Type B pancreatic cell (in vitro differentiated cells): ENCODE data around the gene FBXO7. TPM values are rescaled to one million over a fixed set of nuclear protein-coding genes. Genes with fewer than 3 reads are reported as not detected.

Experiments
- DNase-seq: peaks from one replicate; pipeline ENCODE4 v3.0.0; 2021; ENCODE audit warnings: mixed read lengths; ENCODE audit not compliant: unreplicated experiment; ENCODE audit errors: extremely low spot score
- H3K27ac Mint-ChIP-seq: 2 replicates; pipeline ENCODE4 v1.8.0; 2021; ENCODE audit warnings: mild to moderate bottlenecking, mixed read lengths
- H3K27me3 Mint-ChIP-seq: 2 replicates; pipeline ENCODE4 v1.8.0; 2021; ENCODE audit warnings: mixed read lengths
- H3K36me3 Mint-ChIP-seq: 2 replicates; pipeline ENCODE4 v1.8.0; 2021; ENCODE audit warnings: mixed read lengths
- H3K4me1 Mint-ChIP-seq: one replicate; pipeline ENCODE4 v1.8.0; 2021; ENCODE audit warnings: mixed read lengths; ENCODE audit not compliant: unreplicated experiment
- H3K4me3 Mint-ChIP-seq: 2 replicates; pipeline ENCODE4 v1.8.0; 2021; ENCODE audit warnings: mild to moderate bottlenecking, mixed read lengths
- H3K9me3 Mint-ChIP-seq: 2 replicates; pipeline ENCODE4 v1.8.0; 2021; ENCODE audit warnings: mixed read lengths
- CTCF ChIP-seq: fragments of 200-600 bp; sonication (generic); conservative IDR thresholded peaks from 2 replicates; pipeline ENCODE4 v1.5.0; 2021; ENCODE audit warnings: antibody characterized with exemption, mild to moderate bottlenecking
- total RNA-seq: library from RNA; stranded (reverse); gene quantifications from 2 replicates; pipeline ENCODE4 v1.2.1, GENCODE V29; 2021; ENCODE audit warnings: low replicate concordance

FBXO7 gene
- total RNA-seq, 1 donor from 2014 or later: 96.4 TPM

GRCh38 chr22:32527756-32528155, 53.1 kb downstream of the FBXO7 start:
- Mint-ChIP-seq H3K4me3 (no peak overlapping the region), H3K27ac (no peak overlapping the region), H3K36me3 (no peaks in the 10 kb centered on the region), H3K9me3 (no peaks in the 10 kb centered on the region), H3K27me3 (no peaks in the 10 kb centered on the region), H3K4me1 (peaks cover 36% of the 10 kb centered on the region)
- TF ChIP-seq CTCF: no peak
- DNase-seq: no peak

- TF ChIP-seq CTCF: no peak
- no peak overlapping the region for H3K4me3 Mint-ChIP-seq
These were observed 53.7 kb downstream of the FBXO7 start for GRCh38 chr22:32528316-32528715.

GRCh38 chr22:32528984-32529982, 54.7 kb downstream of the FBXO7 start:
- H3K9me3 Mint-ChIP-seq: no peaks in the 10 kb centered on the region
- DNase-seq: peak; percentile 82
- H3K27ac Mint-ChIP-seq: no peak overlapping the region
- no peaks in the 10 kb centered on the region for H3K36me3 Mint-ChIP-seq
- peak; percentile 96 for TF ChIP-seq CTCF
- H3K4me1 Mint-ChIP-seq: peaks cover 36% of the 10 kb centered on the region
- H3K4me3 Mint-ChIP-seq: no peak overlapping the region
- no peaks in the 10 kb centered on the region for H3K27me3 Mint-ChIP-seq

More at GRCh38 chr22:32528316-32528715, 53.7 kb downstream of the FBXO7 start:
- H3K4me1 Mint-ChIP-seq: peaks cover 36% of the 10 kb centered on the region
- DNase-seq: no peak
- H3K36me3 Mint-ChIP-seq: no peaks in the 10 kb centered on the region
- no peak overlapping the region for H3K27ac Mint-ChIP-seq
- no peaks in the 10 kb centered on the region for H3K27me3 Mint-ChIP-seq
- H3K9me3 Mint-ChIP-seq: no peaks in the 10 kb centered on the region

- H3K27me3 Mint-ChIP-seq: no peaks in the 10 kb centered on the region
- no peaks in the 10 kb centered on the region for H3K9me3 Mint-ChIP-seq
- peak overlapping the region; percentile 59 for H3K4me3 Mint-ChIP-seq
- DNase-seq: no peak
- H3K4me1 Mint-ChIP-seq: peaks cover 40% of the 10 kb centered on the region
- peak overlapping the region; percentile 66 for H3K27ac Mint-ChIP-seq
- TF ChIP-seq CTCF: no peak
- no peaks in the 10 kb centered on the region for H3K36me3 Mint-ChIP-seq
These were observed 56.6 kb downstream of the FBXO7 start for GRCh38 chr22:32531228-32531627.

GRCh38 chr22:32531931-32532819, 57.6 kb downstream of the FBXO7 start:
- DNase-seq: no peak
- H3K9me3 Mint-ChIP-seq: no peaks in the 10 kb centered on the region
- peak overlapping the region; percentile 66 for H3K27ac Mint-ChIP-seq
- H3K4me3 Mint-ChIP-seq: peak overlapping the region; percentile 59
- TF ChIP-seq CTCF: no peak
- H3K36me3 Mint-ChIP-seq: no peaks in the 10 kb centered on the region
- peaks cover 40% of the 10 kb centered on the region for H3K4me1 Mint-ChIP-seq
- no peaks in the 10 kb centered on the region for H3K27me3 Mint-ChIP-seq
